Fibroblast of lung (primary cell): ENCODE measurements around the gene GNAI2.

Source experiments
- CTCF ChIP-seq, 2 donors: IDR thresholded peaks in 1 of 2; conservative IDR thresholded peaks in 1 of 2; 1 replicate in 1 of 2; 2 replicates in 1 of 2; pipeline ENCODE4 v1.5.1; 2011 to 2012; ENCODE audit warnings: low read length in 2 of 2, control low read depth in 1 of 2, inconsistent platforms in 1 of 2, low read depth in 1 of 2, mild to moderate bottlenecking in 1 of 2
- EZH2 ChIP-seq: IDR thresholded peaks from 2 replicates; pipeline ENCODE4 v1.5.1; 2012; ENCODE audit warnings: low read length, control low read depth, mild to moderate bottlenecking; ENCODE audit errors: missing control alignments

GRCh38 chr3:50237133-50237651, 1.2 kb downstream of the GNAI2 start:
- TF ChIP-seq CTCF (conservative IDR thresholded peaks at IDR 0.05 in 1 of 2, IDR thresholded peaks at IDR 0.05 in 1 of 2; ENCODE audit: low read depth in 1 of 2, low read length in 2 of 2) = no peak
- no peak for TF ChIP-seq EZH2
